IMR-90 (cell line): ENCODE results near the gene UBE3B. TPM values are rescaled to one million over a fixed set of nuclear protein-coding genes. Genes with fewer than 3 reads are reported as not detected.

Experiments
- ATAC-seq: fragments of 200-7000 bp; cut with Tn5 transposase; 2 replicates; pipeline ENCODE4 v1.9.1; 2020; ENCODE audit warnings: low read depth, mild to moderate bottlenecking, moderate library complexity
- BruUV-seq: library from RNA; stranded (reverse); fragments of 400-500 nt; replicated peaks from 2 replicates; lab custom pipeline; 2021; lab: Mats Ljungman, UMichigan
- CTCF ChIA-PET: fragments of 300-600 bp; formaldehyde crosslinking; extraction: SDS; loops from one replicate; lab custom pipeline; 2021; ENCODE audit warnings: antibody characterized with exemption; lab: Yijun Ruan, JAX
- POLR2A ChIA-PET: fragments of 300-600 bp; sonication (Branson Sonifier 250); formaldehyde crosslinking; loops from one replicate; lab custom pipeline; 2022; ENCODE audit warnings: antibody characterized with exemption; ENCODE audit not compliant: unreplicated experiment; lab: Charles Lee
- DNase-seq: peaks from one replicate; pipeline ENCODE4 v3.0.0; 2013
- H2AFZ ChIP-seq: replicated peaks from 2 replicates; pipeline ENCODE3; 2013; ENCODE audit warnings: low read length, mild to moderate bottlenecking; ENCODE audit not compliant: poor library complexity
- H2AK5ac ChIP-seq: 2 replicates; pipeline ENCODE4 v1.6.1; 2013; ENCODE audit warnings: low read depth, low read length, inconsistent platforms
- H2AK9ac ChIP-seq: replicated peaks from 2 replicates; pipeline ENCODE3; 2013; ENCODE audit warnings: mild to moderate bottlenecking, low read depth, low read length, moderate library complexity; ENCODE audit not compliant: poor library complexity
- H2BK120ac ChIP-seq: 2 replicates; pipeline ENCODE4 v1.6.1; 2013; ENCODE audit warnings: low read depth, low read length, inconsistent platforms
- H2BK15ac ChIP-seq: 3 replicates; pipeline ENCODE4 v1.6.1; 2013; ENCODE audit warnings: low read depth, low read length, inconsistent platforms
- H2BK20ac ChIP-seq: 2 replicates; pipeline ENCODE4 v1.6.1; 2013; ENCODE audit warnings: low read depth, mild to moderate bottlenecking, inconsistent platforms, low read length, moderate library complexity
- H2BK5ac ChIP-seq: 2 replicates; pipeline ENCODE4 v1.6.1; 2013; ENCODE audit warnings: mild to moderate bottlenecking, low read depth, low read length, inconsistent platforms; ENCODE audit not compliant: poor library complexity, severe bottlenecking
- H3K14ac ChIP-seq: replicated peaks from 2 replicates; pipeline ENCODE4 v1.6.1; 2013; ENCODE audit warnings: low read depth, low read length, inconsistent platforms
- H3K18ac ChIP-seq: 2 replicates; pipeline ENCODE4 v1.6.1; 2013; ENCODE audit warnings: low read depth, low read length, control low read depth
- H3K23ac ChIP-seq: 2 replicates; pipeline ENCODE4 v1.6.1; 2013; ENCODE audit warnings: low read depth, low read length, inconsistent platforms
- H3K27ac ChIP-seq: 2 replicates; pipeline ENCODE4 v1.5.1; 2013; ENCODE audit warnings: mild to moderate bottlenecking, control low read depth, low read length; ENCODE audit not compliant: insufficient read depth
- H3K27me3 ChIP-seq: 2 replicates; pipeline ENCODE4 v1.6.1; 2013; ENCODE audit warnings: low read length; ENCODE audit not compliant: control insufficient read depth, insufficient read depth
- H3K36me3 ChIP-seq: 2 replicates; pipeline ENCODE4 v1.6.1; 2013; ENCODE audit warnings: low read length, mixed read lengths; ENCODE audit not compliant: control insufficient read depth, insufficient read depth
- H3K4ac ChIP-seq: 2 replicates; pipeline ENCODE4 v1.6.1; 2013; ENCODE audit warnings: low read depth, low read length, inconsistent platforms
- H3K4me1 ChIP-seq: 2 replicates; pipeline ENCODE4 v1.6.1; 2013; ENCODE audit warnings: low read length, mixed read lengths; ENCODE audit not compliant: control insufficient read depth, insufficient read depth
- H3K4me2 ChIP-seq: 2 replicates; pipeline ENCODE4 v1.6.1; 2013; ENCODE audit warnings: low read depth, mild to moderate bottlenecking, control low read depth, low read length, moderate library complexity
- H3K4me3 ChIP-seq: 2 replicates; pipeline ENCODE4 v1.5.1; 2013; ENCODE audit warnings: low read depth, mild to moderate bottlenecking, control low read depth, low read length, moderate library complexity; ENCODE audit not compliant: insufficient read depth
- H3K56ac ChIP-seq: 2 replicates; pipeline ENCODE4 v1.6.1; 2013; ENCODE audit warnings: low read length, inconsistent platforms; ENCODE audit not compliant: insufficient read depth; ENCODE audit errors: extremely low read depth
- H3K79me1 ChIP-seq, 2 experiments: 2 replicates each; pipeline ENCODE4 v1.6.1; 2013; ENCODE audit warnings: low read length in 2 of 2, inconsistent platforms in 1 of 2, low read depth in 1 of 2
- H3K9ac ChIP-seq: 2 replicates; pipeline ENCODE4 v1.6.1; 2013; ENCODE audit warnings: low read depth, low read length, control low read depth
- H3K9me1 ChIP-seq: 2 replicates; pipeline ENCODE4 v1.6.1; 2013; ENCODE audit warnings: low read length, inconsistent platforms; ENCODE audit not compliant: insufficient read depth
- H3K9me3 ChIP-seq: 2 replicates; pipeline ENCODE4 v1.6.1; 2013; ENCODE audit warnings: low read length; ENCODE audit not compliant: control insufficient read depth, insufficient read depth
- H4K20me1 ChIP-seq: 2 replicates; pipeline ENCODE4 v1.6.1; 2013; ENCODE audit warnings: low read length, inconsistent platforms; ENCODE audit not compliant: insufficient read depth
- H4K5ac ChIP-seq: 2 replicates; pipeline ENCODE4 v1.6.1; 2013; ENCODE audit warnings: mild to moderate bottlenecking, low read depth, low read length, control low read depth
- H4K8ac ChIP-seq, 2 experiments: 2 replicates each; pipeline ENCODE4 v1.6.1; 2013; ENCODE audit warnings: low read depth in 2 of 2, low read length in 2 of 2, control low read depth in 1 of 2, inconsistent platforms in 1 of 2
- H4K91ac ChIP-seq: 2 replicates; pipeline ENCODE4 v1.6.1; 2013; ENCODE audit warnings: low read depth, low read length, inconsistent platforms; ENCODE audit not compliant: insufficient read depth
- BHLHE40 ChIP-seq: fragments of 150-350 bp; IDR thresholded peaks from 2 replicates; pipeline ENCODE4 v1.6.1; 2016; ENCODE audit warnings: mild to moderate bottlenecking, low read depth, low read length
- CEBPB ChIP-seq: IDR thresholded peaks from 2 replicates; pipeline ENCODE4 v1.6.1; 2012; ENCODE audit warnings: low read depth, low read length, improper control_type of control experiment
- CTCF ChIP-seq: conservative IDR thresholded peaks from 2 replicates; pipeline ENCODE4 v1.5.1; 2012; ENCODE audit warnings: mild to moderate bottlenecking, low read depth, low read length, improper control_type of control experiment
- ELK1 ChIP-seq: fragments of 150-350 bp; IDR thresholded peaks from 2 replicates; pipeline ENCODE4 v1.6.1; 2016; ENCODE audit warnings: low read depth, mild to moderate bottlenecking, low read length, moderate library complexity, borderline replicate concordance
- FOS ChIP-seq: fragments of 150-350 bp; IDR thresholded peaks from 2 replicates; pipeline ENCODE4 v1.6.1; 2016; ENCODE audit warnings: low read depth, low read length
- MAFK ChIP-seq: IDR thresholded peaks from 2 replicates; pipeline ENCODE4 v1.6.1; 2012; ENCODE audit warnings: low read depth, low read length, improper control_type of control experiment
- MAZ ChIP-seq: IDR thresholded peaks from 2 replicates; pipeline ENCODE4 v1.6.1; 2012; ENCODE audit warnings: low read depth, mild to moderate bottlenecking, low read length, improper control_type of control experiment, moderate library complexity, borderline replicate concordance
- MXI1 ChIP-seq: IDR thresholded peaks from 2 replicates; pipeline ENCODE4 v1.6.1; 2012; ENCODE audit warnings: low read depth, mild to moderate bottlenecking, low read length, moderate library complexity, borderline replicate concordance
- NFE2L2 ChIP-seq: fragments of 150-350 bp; IDR thresholded peaks from 2 replicates; pipeline ENCODE4 v1.6.1; 2016; ENCODE audit warnings: low read depth, mild to moderate bottlenecking, low read length
- POLR2A ChIP-seq: IDR thresholded peaks from 2 replicates; pipeline ENCODE4 v1.6.1; 2012; ENCODE audit warnings: mild to moderate bottlenecking, low read depth, low read length
- RAD21 ChIP-seq: IDR thresholded peaks from 2 replicates; pipeline ENCODE4 v1.6.1; 2012; ENCODE audit warnings: low read length, improper control_type of control experiment
- RCOR1 ChIP-seq: IDR thresholded peaks from 2 replicates; pipeline ENCODE4 v1.6.1; 2012; ENCODE audit warnings: mild to moderate bottlenecking, low read length, improper control_type of control experiment; ENCODE audit not compliant: insufficient replicate concordance
- RFX5 ChIP-seq: IDR thresholded peaks from 2 replicates; pipeline ENCODE4 v1.8.0; 2012; ENCODE audit warnings: low read depth, mild to moderate bottlenecking, low read length, moderate library complexity
- SMC3 ChIP-seq: fragments of 150-350 bp; IDR thresholded peaks from 2 replicates; pipeline ENCODE4 v1.6.1; 2016; ENCODE audit warnings: low read depth, mild to moderate bottlenecking, antibody characterized with exemption, low read length, moderate library complexity
- WGBS, 2 experiments: methylation state at CpG; one replicate each; pipeline versions ENCODE4 v1.1.5 to v1.1.7; 2013; ENCODE audit warnings: missing lambda C conversion rate in 2 of 2; ENCODE audit not compliant: insufficient read length in 1 of 2; ENCODE audit errors: extremely low coverage in 2 of 2; 5-methylcytosine and 5-hydroxymethylcytosine counted together
- dilution Hi-C: fragments of 300-500 bp; cut with HindIII; formaldehyde crosslinking; loops from one replicate; pipeline ENCODE4 v1.14.3; 2018; ENCODE audit warnings: low sequenced_read_pairs; ENCODE audit not compliant: unreplicated experiment
- in situ Hi-C: fragments of 300-500 bp; cut with MboI; formaldehyde crosslinking; loops from 3 replicates; pipeline ENCODE4 v1.14.3; 2019; ENCODE audit warnings: low sequenced_read_pairs, inconsistent platforms, mixed read lengths
- intact Hi-C: fragments of 100-400 bp; cut with micrococcal nuclease; formaldehyde crosslinking; loops from 2 replicates; pipeline ENCODE4 v1.10.0; 2022
- polyA plus RNA-seq, 3 experiments: library from polyadenylated mRNA; depleted of rRNA; stranded (reverse); fragments of >200 nt; gene quantifications; 2 replicates each; pipeline ENCODE4 v1.2.3, GENCODE V29; 2012; ENCODE audit warnings: low replicate concordance in 1 of 3
- total RNA-seq: library from RNA; depleted of rRNA; stranded (reverse); fragments of >200 nt; gene quantifications from 2 replicates; pipeline ENCODE4 v1.2.3, GENCODE V29; 2012
- TF ChIP-seq, protein P1 (sequence below): fragments of 150-350 bp; IDR thresholded peaks from 2 replicates; pipeline ENCODE4 v1.6.1; 2017; ENCODE audit warnings: mild to moderate bottlenecking, antibody characterized with exemption, low read length, low read depth

UBE3B gene
- total and polyA plus RNA-seq, 2 of the 4 experiments (the other 2 are of a cell fraction), result 18.8 to 24.9 TPM

- no peak for DNase-seq
- TF ChIP-seq, protein P1, sequence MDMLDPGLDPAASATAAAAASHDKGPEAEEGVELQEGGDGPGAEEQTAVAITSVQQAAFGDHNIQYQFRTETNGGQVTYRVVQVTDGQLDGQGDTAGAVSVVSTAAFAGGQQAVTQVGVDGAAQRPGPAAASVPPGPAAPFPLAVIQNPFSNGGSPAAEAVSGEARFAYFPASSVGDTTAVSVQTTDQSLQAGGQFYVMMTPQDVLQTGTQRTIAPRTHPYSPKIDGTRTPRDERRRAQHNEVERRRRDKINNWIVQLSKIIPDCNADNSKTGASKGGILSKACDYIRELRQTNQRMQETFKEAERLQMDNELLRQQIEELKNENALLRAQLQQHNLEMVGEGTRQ, result no peak
- no peak for TF ChIP-seq RAD21
- TF ChIP-seq NFE2L2, result no peak
- TF ChIP-seq CEBPB, result no peak
- no peak for TF ChIP-seq RCOR1
- TF ChIP-seq MAFK, result no peak
- TF ChIP-seq CTCF, result no peak
- TF ChIP-seq MAZ, result no peak
- no peak for TF ChIP-seq FOS
- no peak for TF ChIP-seq RFX5
- no peak for TF ChIP-seq MXI1
- TF ChIP-seq BHLHE40, result no peak
- TF ChIP-seq POLR2A, result no peak
- TF ChIP-seq SMC3, result no peak
- no peak for TF ChIP-seq ELK1
- POLR2A ChIA-PET, result no interaction called here
Observed at GRCh38 chr12:109503611-109504010, 26.2 kb downstream of the UBE3B start.

More at GRCh38 chr12:109503611-109504010, 26.2 kb downstream of the UBE3B start:
- Histone ChIP-seq H4K91ac (no peak overlapping the region), H3K9me1 (no peaks in the 10 kb centered on the region), H3K36me3 (peaks cover 65% of the 10 kb centered on the region), H3K79me1 (peaks cover 0 to 3% of the 10 kb centered on the region in 2 experiments; a peak in 1 of 4 replicates), H3K14ac (no peak overlapping the region), H3K18ac (no peak overlapping the region), H2AK5ac (no peak overlapping the region), H4K20me1 (no peaks in the 10 kb centered on the region), H3K4me1 (no peaks in the 10 kb centered on the region), H3K27me3 (no peaks in the 10 kb centered on the region), H2BK120ac (no peak overlapping the region), H3K56ac (no peak overlapping the region), H3K27ac (no peak overlapping the region), H2BK5ac (no peak overlapping the region), H2AFZ (no peak overlapping the region), H4K5ac (no peak overlapping the region), H4K8ac (no peak overlapping the region), H3K9ac (no peak overlapping the region), H2AK9ac (no peak overlapping the region), H3K4me2 (no peak overlapping the region), H3K9me3 (no peaks in the 10 kb centered on the region), H3K4ac (no peak overlapping the region), H2BK20ac (no peak overlapping the region), H2BK15ac (no peak overlapping the region), H3K4me3 (no peak overlapping the region), H3K23ac (no peak overlapping the region)
- CTCF ChIA-PET, result no interaction called here
- no TSS peak for BruUV-seq
- in situ Hi-C loops (no loop called here), intact Hi-C loops (no loop called here), dilution Hi-C loops (no loop called here)
- ATAC-seq, result no peak
- WGBS, 2 experiments, result no CpG with 5 or more reads among the region's 3 CpGs
